Psoas muscle (tissue), 8 donors: ENCODE measurements around the gene SMYD3. TPM values are rescaled to one million over a fixed set of nuclear protein-coding genes. Genes with fewer than 3 reads are reported as not detected.
A peak's percentile ranks its signal among the peaks of the same experiment; 100 is the strongest.

Source experiments
- ATAC-seq, 4 donors: fragments of 200-7000 bp; cut with Tn5 transposase; one replicate each; pipeline ENCODE4 v1.9.1; 2020; ENCODE audit warnings: moderate library complexity in 3 of 4, mild to moderate bottlenecking in 2 of 4
- DNase-seq, 2 donors: peaks; one replicate each; pipeline ENCODE4 v3.0.0-alpha.2; 2020
- H3K27ac ChIP-seq: fragments of 200-600 bp; one replicate; pipeline ENCODE4 v1.8.0; 2022
- H3K27me3 ChIP-seq, 3 donors: fragments of 200-600 bp in 1 of 3; one replicate each; pipeline versions ENCODE4 v1.6.1 to v1.8.0; 2013 to 2022; ENCODE audit warnings: low read length in 2 of 3, mild to moderate bottlenecking in 2 of 3, moderate library complexity in 1 of 3; ENCODE audit not compliant: insufficient read depth in 3 of 3
- H3K36me3 ChIP-seq, 2 donors: fragments of 200-600 bp in 1 of 2; one replicate each; pipeline versions ENCODE4 v1.6.1 to v1.8.0; 2013 to 2022; ENCODE audit warnings: low read depth in 1 of 2, mild to moderate bottlenecking in 1 of 2, moderate library complexity in 1 of 2; ENCODE audit not compliant: insufficient read depth in 1 of 2
- H3K4me1 ChIP-seq: fragments of 200-600 bp; one replicate; pipeline ENCODE4 v1.8.0; 2022
- H3K4me3 ChIP-seq: fragments of 200-600 bp; one replicate; pipeline ENCODE4 v1.8.0; 2022; ENCODE audit warnings: mild to moderate bottlenecking
- H3K9me3 ChIP-seq: fragments of 200-600 bp; one replicate; pipeline ENCODE4 v1.8.0; 2022
- WGBS, 3 donors: extraction: QIAGEN DNeasy Blood & Tissue Kit; methylation state at CpG; one replicate each; pipeline versions ENCODE4 v1.1.6 to v1.1.7; 2013; 5-methylcytosine and 5-hydroxymethylcytosine counted together
- intact Hi-C, 2 donors: fragments of 100-400 bp; cut with DNase I; formaldehyde crosslinking; loops; one replicate each; pipeline versions ENCODE4 v1.11.0 to v1.14.2; 2022
- polyA plus RNA-seq, 3 donors: library from polyadenylated mRNA; stranded (reverse); fragments of 200-250 nt; gene quantifications; one replicate each; pipeline ENCODE4 v1.2.3, GENCODE V29; 2013
- total RNA-seq, 4 donors: library from RNA; stranded (reverse); fragmentation: NEBNext Ultra II Directional in 2 of 4; extraction: Animal tissue kit (Norgen Biotek cat#: 25700) in 2 of 4; gene quantifications; one replicate each; pipeline versions ENCODE4 v1.2.1 to v1.2.4, GENCODE V29; 2021 to 2023
- TF ChIP-seq, protein P1 (sequence below): fragments of 200-600 bp; IDR thresholded peaks from one replicate; pipeline ENCODE4 v1.8.0; 2022; ENCODE audit warnings: antibody characterized with exemption
- donor health status: healthy with polysubstance abuse.
- donor health status: DM: no; HTN: no; CAD: no; lungs with moderate emphysema.
- donor health status: Bipolar disorder and iron deficiency.
- donor health status: healthy.
- donor health status: DM: yes; HTN: yes; CAD: no.
- donor health status: DM: no; HTN: no; CAD: no.
- donor health status: DM: no; HTN: no; CAD: no.
- donor health status: DM: yes; HTN: yes; CAD: no.

The SMYD3 gene
- total and polyA plus RNA-seq, 7 donors, result 2.9 to 6.4 (median 4.9) TPM

DNA sequence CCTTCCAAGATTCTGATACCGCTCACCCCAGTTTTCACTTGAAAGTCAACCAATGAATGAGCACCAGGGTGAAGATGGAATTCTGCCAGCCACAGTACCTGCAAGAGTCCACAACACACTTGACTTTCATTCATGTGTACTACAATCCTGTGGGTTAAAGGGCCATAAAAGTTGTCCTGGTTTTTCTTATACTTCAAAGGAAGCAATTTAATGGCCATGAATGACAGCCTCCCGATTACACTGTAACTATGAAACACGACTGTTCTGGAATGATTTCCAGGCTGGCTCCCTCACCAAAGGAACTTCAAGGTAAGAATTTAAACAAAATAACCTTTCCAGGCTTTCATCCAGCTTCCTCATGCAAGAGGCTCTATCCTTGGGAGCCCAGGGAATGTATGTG, 502.8 kb downstream of the SMYD3 start:
- no peaks in the 10 kb centered on the region for H3K9me3 ChIP-seq
- TF ChIP-seq, protein P1, sequence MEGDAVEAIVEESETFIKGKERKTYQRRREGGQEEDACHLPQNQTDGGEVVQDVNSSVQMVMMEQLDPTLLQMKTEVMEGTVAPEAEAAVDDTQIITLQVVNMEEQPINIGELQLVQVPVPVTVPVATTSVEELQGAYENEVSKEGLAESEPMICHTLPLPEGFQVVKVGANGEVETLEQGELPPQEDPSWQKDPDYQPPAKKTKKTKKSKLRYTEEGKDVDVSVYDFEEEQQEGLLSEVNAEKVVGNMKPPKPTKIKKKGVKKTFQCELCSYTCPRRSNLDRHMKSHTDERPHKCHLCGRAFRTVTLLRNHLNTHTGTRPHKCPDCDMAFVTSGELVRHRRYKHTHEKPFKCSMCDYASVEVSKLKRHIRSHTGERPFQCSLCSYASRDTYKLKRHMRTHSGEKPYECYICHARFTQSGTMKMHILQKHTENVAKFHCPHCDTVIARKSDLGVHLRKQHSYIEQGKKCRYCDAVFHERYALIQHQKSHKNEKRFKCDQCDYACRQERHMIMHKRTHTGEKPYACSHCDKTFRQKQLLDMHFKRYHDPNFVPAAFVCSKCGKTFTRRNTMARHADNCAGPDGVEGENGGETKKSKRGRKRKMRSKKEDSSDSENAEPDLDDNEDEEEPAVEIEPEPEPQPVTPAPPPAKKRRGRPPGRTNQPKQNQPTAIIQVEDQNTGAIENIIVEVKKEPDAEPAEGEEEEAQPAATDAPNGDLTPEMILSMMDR, result no peak
- H3K4me3 ChIP-seq, result no peak overlapping the region
- 54 to 75% (median 60%) methylated on average over 3 of the region's 3 CpGs for WGBS, 3 donors
- DNase-seq (no peak), ATAC-seq (no peak)
- H3K4me1 ChIP-seq, result peaks cover 5% of the 10 kb centered on the region
- no peaks in the 10 kb centered on the region for H3K36me3 ChIP-seq
- no peaks in the 10 kb centered on the region for H3K27me3 ChIP-seq
- H3K27ac ChIP-seq, result no peak overlapping the region
- intact Hi-C loops, result loop anchor here in 1 of 2 donors (5.0 kb wide), 1 partner anchor 852 kb away; the partner anchor contains the start of gene KIF26B

DNA sequence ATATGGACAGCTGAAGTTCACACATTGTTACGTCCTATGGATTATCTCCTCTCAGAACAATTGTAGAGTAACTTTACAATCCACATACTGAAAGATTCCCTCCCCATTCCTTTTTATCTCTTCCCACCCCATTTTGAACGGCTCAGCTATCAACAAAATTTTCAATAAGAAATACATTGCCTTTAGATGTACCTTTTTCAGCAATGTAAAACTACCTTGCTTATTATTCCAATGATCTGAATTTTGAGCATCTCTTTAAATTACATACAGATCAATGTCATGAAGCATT, 503.7 kb downstream of the SMYD3 start:
- no peaks in the 10 kb centered on the region for H3K36me3 ChIP-seq
- peaks cover 5% of the 10 kb centered on the region for H3K4me1 ChIP-seq
- H3K27me3 ChIP-seq, result no peaks in the 10 kb centered on the region
- ATAC-seq, result no peak
- no peak overlapping the region for H3K4me3 ChIP-seq
- intact Hi-C loops, result loop anchor here (1.0 to 5.0 kb wide), 2 partner anchors 850 to 851 kb away; partner anchors contain the start of gene KIF26B (in 1 of the 2)
- DNase-seq, result no peak
- no peak overlapping the region for H3K27ac ChIP-seq
- TF ChIP-seq, protein P1, result no peak
- H3K9me3 ChIP-seq, result no peaks in the 10 kb centered on the region
- WGBS, 3 donors, result 51 to 61% (median 54%) methylated on average over 2 of the region's 2 CpGs

DNA sequence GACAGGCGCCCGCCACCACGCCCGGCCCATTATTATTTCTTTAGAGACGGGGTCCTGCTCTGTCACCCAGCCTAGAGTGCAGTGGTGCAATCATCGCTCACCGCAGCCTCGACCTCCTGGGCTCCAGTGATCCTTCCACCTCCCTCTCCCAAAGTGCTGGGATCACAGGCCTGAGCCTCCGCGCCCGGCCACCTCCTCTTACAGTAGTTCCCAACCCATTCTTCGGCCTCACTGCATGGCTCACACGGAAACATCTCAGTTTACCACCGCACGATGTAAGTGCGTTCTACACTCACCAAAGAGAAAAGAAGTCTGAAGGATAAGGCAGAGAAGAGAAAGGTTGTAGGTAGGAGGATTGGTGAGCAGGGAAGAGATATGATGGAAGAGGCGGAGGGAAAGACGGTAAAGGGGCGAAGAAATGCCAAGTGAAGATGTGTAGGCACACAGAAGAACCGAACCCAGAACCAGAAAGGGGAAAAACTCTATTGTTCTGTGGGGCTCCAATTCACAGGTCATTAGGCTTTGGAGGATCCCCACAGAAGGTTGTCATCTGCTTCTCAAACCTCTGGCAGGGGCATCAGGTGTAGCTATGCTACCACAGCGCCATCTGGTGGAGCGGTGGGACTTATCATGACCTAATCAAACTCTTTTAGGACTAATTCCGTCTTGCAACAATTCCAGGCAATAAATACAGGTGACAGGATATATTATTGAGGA, 504.2 kb downstream of the SMYD3 start:
- peaks cover 5% of the 10 kb centered on the region for H3K4me1 ChIP-seq
- peak; percentile 69 to 87 (median 76) for ATAC-seq
- DNase-seq, result peak; percentile 81 to 87
- WGBS, 3 donors, result 79 to 81% (median 80%) methylated on average over 23 of the region's 23 CpGs
- H3K27me3 ChIP-seq, result no peaks in the 10 kb centered on the region
- no peak overlapping the region for H3K4me3 ChIP-seq
- H3K36me3 ChIP-seq, result no peaks in the 10 kb centered on the region
- no peaks in the 10 kb centered on the region for H3K9me3 ChIP-seq
- no peak overlapping the region for H3K27ac ChIP-seq
- TF ChIP-seq, protein P1, result peak; percentile 84
- intact Hi-C loops, result loop anchor here (1.0 to 5.0 kb wide), 2 partner anchors 850 to 851 kb away; partner anchors contain the start of gene KIF26B (in 1 of the 2)

DNA sequence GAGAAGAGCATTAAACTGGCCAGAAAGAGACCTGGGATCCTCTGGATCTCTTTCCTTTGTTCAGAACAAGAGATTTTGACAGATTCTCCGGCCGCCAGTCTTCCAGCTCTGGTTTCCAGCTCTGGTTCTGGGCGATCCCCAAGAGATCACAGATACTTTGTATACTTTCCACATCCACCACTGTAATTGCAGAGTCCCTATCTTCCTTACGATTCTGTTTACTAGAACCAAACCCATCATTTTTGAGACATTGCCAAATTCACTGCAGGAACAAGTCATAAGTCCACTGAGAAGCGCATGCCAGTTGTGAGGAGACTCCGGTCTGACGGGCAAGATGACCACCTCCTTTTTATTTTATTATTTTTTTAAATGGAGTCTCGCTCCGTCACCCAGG, 505.2 kb downstream of the SMYD3 start:
- Histone ChIP-seq H3K27ac (no peak overlapping the region), H3K4me1 (peaks cover 5% of the 10 kb centered on the region), H3K36me3 (no peaks in the 10 kb centered on the region), H3K27me3 (no peaks in the 10 kb centered on the region), H3K9me3 (no peaks in the 10 kb centered on the region), H3K4me3 (no peak overlapping the region)
- DNase-seq, result no peak
- no peak for ATAC-seq
- WGBS, 3 donors, result 80 to 89% (median 88%) methylated on average over 9 of the region's 9 CpGs
- TF ChIP-seq, protein P1, result no peak
- intact Hi-C loops, result loop anchor here in 1 of 2 donors (5.0 kb wide), 1 partner anchor 850 kb away; the partner anchor contains the start of gene KIF26B
